Heart right ventricle (tissue), 16 donors: Measurements from ENCODE around the gene PSMG3. TPM values are rescaled to one million over a fixed set of nuclear protein-coding genes. Genes with fewer than 3 reads are reported as not detected.

Source experiments
- ATAC-seq, 8 donors: fragments of 200-7000 bp; cut with Tn5 transposase; one replicate each; pipeline ENCODE4 v1.9.1; 2020; ENCODE audit warnings: mild to moderate bottlenecking in 8 of 8, moderate library complexity in 8 of 8, moderate number of reproducible peaks in 1 of 8
- DNase-seq, 2 donors: peaks; one replicate each; pipeline ENCODE4 v3.0.0-alpha.2; 2020
- H3K27ac ChIP-seq, 10 donors: fragments of 200-600 bp; sonication (generic) in 2 of 10; one replicate each; pipeline versions ENCODE4 v1.5.0 to v1.8.0; 2020 to 2022; ENCODE audit warnings: mild to moderate bottlenecking in 3 of 10
- H3K27me3 ChIP-seq, 7 donors: fragments of 200-600 bp; one replicate each; pipeline ENCODE4 v1.8.0; 2021 to 2022; ENCODE audit warnings: mild to moderate bottlenecking in 2 of 7
- H3K36me3 ChIP-seq, 9 donors: fragments of 200-600 bp; sonication (generic) in 1 of 9; one replicate each; pipeline versions ENCODE4 v1.5.0 to v1.8.0; 2020 to 2022; ENCODE audit warnings: mild to moderate bottlenecking in 2 of 9
- H3K4me1 ChIP-seq, 9 donors: fragments of 200-600 bp; sonication (generic) in 1 of 9; one replicate each; pipeline versions ENCODE4 v1.5.0 to v1.8.0; 2020 to 2022; ENCODE audit warnings: mild to moderate bottlenecking in 4 of 9
- H3K4me3 ChIP-seq, 10 donors: fragments of 200-600 bp; sonication (generic) in 2 of 10; one replicate each; pipeline versions ENCODE4 v1.5.0 to v1.8.0; 2020 to 2022; ENCODE audit warnings: mild to moderate bottlenecking in 7 of 10, moderate library complexity in 2 of 10
- H3K9me3 ChIP-seq, 11 donors: fragments of 200-600 bp in 10 of 11; sonication (generic) in 2 of 11; one replicate each; pipeline versions ENCODE4 v1.5.0 to v1.8.0; 2013 to 2022; ENCODE audit warnings: mild to moderate bottlenecking in 2 of 11, control low read depth in 1 of 11, moderate library complexity in 1 of 11
- whole genome bisulfite sequencing, 2 donors: extraction: QIAGEN DNeasy Blood & Tissue Kit; methylation state at CpG; one replicate each; pipeline ENCODE4 v1.1.7; 2013; ENCODE audit warnings: inconsistent platforms in 1 of 2; 5-methylcytosine and 5-hydroxymethylcytosine counted together
- intact Hi-C, 10 donors: fragments of 100-400 bp; cut with DNase I; formaldehyde crosslinking; loops; one replicate each; pipeline versions ENCODE4 v1.11.1 to v1.14.2; 2022
- long read RNA-seq, 3 donors: library from polyadenylated mRNA; unstranded; transcript quantifications; one replicate each; pipeline ENCODE4 v2.0.0, GENCODE V29; 2020 to 2021
- polyA plus RNA-seq, 2 donors: library from polyadenylated mRNA; stranded (reverse); fragments of 200-250 nt; gene quantifications; one replicate each; pipeline ENCODE4 v1.2.3, GENCODE V29; 2013
- total RNA-seq, 10 donors: library from RNA; stranded (reverse); fragmentation: NEBNext Ultra II Directional in 3 of 10; extraction: Animal tissue kit (Norgen Biotek cat#: 25700) in 3 of 10; gene quantifications; one replicate each; pipeline versions ENCODE4 v1.2.1 to v1.2.4, GENCODE V29; 2021 to 2023
- TF ChIP-seq, protein P1 (sequence below), 9 donors: fragments of 200-600 bp; sonication (generic) in 2 of 9; IDR thresholded peaks; one replicate each; pipeline versions ENCODE4 v1.5.0 to v1.8.0; 2021 to 2022; ENCODE audit warnings: antibody characterized with exemption in 9 of 9, mild to moderate bottlenecking in 5 of 9, moderate library complexity in 1 of 9
- donor health status: Arrhythmogenic right ventricular cardiomyopathy.
- donor health status: ischemic (EF 13 %, LVEDD 7.1; RV severe dilation, severe dysfunction).
- donor health status: healthy with polysubstance abuse.
- donor health status: DM: no; HTN: yes; CAD: no.
- donor health status: DM: no; HTN: no; CAD: no.
- donor health status: ischemic (EF 25% LVEDD 6.9; RV normal size, moderate dysfunction).
- donor health status: ischemic (EF 25% LVEDD 5.7; RV mildly dilated, moderate dysfunction).
- donor health status: healthy.
- donor health status: DM: yes; HTN: yes; CAD: no.
- donor health status: Ischemic cardiomyopathy.
- donor health status: ischemic (EF 35%, LVEDD 5.7; RV mildly dilated, moderate dysfunction).
- donor health status: nonischemic (EF 11% LVEDD 7.7; RV severe dilation, severe dysfunction).
- donor health status: DM: yes; HTN: yes; CAD: no.
- donor health status: PGD.
- donor health status: ischemic (EF 29% LVEDD 5.4; RV normal size, mild dysfunction).
- donor health status: nonischemic (EF 23%, LVEDD 6.1; RV moderate dilation, normal function).

Gene PSMG3, protein sequence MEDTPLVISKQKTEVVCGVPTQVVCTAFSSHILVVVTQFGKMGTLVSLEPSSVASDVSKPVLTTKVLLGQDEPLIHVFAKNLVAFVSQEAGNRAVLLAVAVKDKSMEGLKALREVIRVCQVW
- 10 to 100 TPM in 8 of 10 donors, 1 to 10 TPM in 2; 7.3 to 14.1 (median 11.1) TPM for total RNA-seq
- 10 to 100 TPM; 44.6 to 45.7 TPM for polyA plus RNA-seq
- long read RNA-seq, donor 1, partial matches to known transcripts = 0 of 8 reads
- long read RNA-seq, donor 1, other reads (novel, unspliced or antisense) = 5 of 8 reads
- long read RNA-seq, donor 2, transcript PSMG3-202 (2 exons, 1,391 nt) = major isoform, 5 of 16 reads
- long read RNA-seq, donor 2, partial matches to known transcripts = 0 of 16 reads
- long read RNA-seq, donor 2, other reads (novel, unspliced or antisense) = 10 of 16 reads
- long read RNA-seq, donor 3, partial matches to known transcripts = 0 of 1 reads
- long read RNA-seq, donor 3, other reads (novel, unspliced or antisense) = 1 of 1 reads

- Histone ChIP-seq H3K27me3 (no peaks in the 10 kb centered on the region), H3K4me1 (peaks cover 5 to 41% (median 26%) of the 10 kb centered on the region in 9 donors), H3K4me3 (peak within 1 kb of the TSS; percentile 76 to 100 (median 89)), H3K36me3 (peaks cover 0 to 33% (median 0%) of the 10 kb centered on the region in 9 donors), H3K9me3 (no peaks in the 10 kb centered on the region), H3K27ac (peak within 1 kb of the TSS; percentile 81 to 97 (median 95))
- peak; percentile 91 to 92 for DNase-seq
- intact Hi-C loops = loop anchor here in 6 of 10 donors (5.0 to 10.0 kb wide), 7 partner anchors 38 to 785 kb away; partner anchors contain the start of genes EIF3B (in 2 of the 6), MAFK (in 2 of the 6) and INTS1 (in 1 of the 6)
- peak; percentile 95 to 99 (median 97) for ATAC-seq
- 0% methylated on average over 81 to 95 of the region's 95 CpGs for WGBS, 2 donors
- TF ChIP-seq, protein P1, sequence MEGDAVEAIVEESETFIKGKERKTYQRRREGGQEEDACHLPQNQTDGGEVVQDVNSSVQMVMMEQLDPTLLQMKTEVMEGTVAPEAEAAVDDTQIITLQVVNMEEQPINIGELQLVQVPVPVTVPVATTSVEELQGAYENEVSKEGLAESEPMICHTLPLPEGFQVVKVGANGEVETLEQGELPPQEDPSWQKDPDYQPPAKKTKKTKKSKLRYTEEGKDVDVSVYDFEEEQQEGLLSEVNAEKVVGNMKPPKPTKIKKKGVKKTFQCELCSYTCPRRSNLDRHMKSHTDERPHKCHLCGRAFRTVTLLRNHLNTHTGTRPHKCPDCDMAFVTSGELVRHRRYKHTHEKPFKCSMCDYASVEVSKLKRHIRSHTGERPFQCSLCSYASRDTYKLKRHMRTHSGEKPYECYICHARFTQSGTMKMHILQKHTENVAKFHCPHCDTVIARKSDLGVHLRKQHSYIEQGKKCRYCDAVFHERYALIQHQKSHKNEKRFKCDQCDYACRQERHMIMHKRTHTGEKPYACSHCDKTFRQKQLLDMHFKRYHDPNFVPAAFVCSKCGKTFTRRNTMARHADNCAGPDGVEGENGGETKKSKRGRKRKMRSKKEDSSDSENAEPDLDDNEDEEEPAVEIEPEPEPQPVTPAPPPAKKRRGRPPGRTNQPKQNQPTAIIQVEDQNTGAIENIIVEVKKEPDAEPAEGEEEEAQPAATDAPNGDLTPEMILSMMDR (IDR thresholded peaks at IDR 0.05) = peak in 7 of 9 donors; percentile 4 to 58 (median 39)
Measured at GRCh38 chr7:1569833-1570632, at the start of gene PSMG3. PSMG3 (minus strand) TSS chr7:1570032; CDS start chr7:1569339, 693 bp downstream.

DNA sequence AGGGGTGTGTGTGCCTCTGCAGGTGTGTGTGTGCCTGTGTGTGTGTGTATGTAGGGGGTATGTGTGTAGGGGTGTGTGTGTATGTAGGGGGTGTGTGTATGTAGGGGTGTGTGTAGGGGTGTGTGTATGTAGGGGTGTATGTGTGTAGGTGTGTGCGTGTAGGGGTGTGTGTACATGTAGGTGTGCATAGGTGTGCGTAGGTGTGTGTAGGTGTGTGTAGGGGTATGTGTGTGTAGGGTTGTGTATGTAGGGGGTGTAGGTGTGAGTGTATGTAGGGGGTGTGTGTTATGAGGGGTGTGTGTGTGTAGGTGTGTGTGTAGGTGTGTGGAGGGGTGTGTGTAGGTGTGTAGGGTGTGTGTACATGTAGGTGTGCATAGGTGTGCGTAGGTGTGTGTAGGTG lies 48.6 kb upstream of the PSMG3 start:
- H3K27me3 ChIP-seq = peaks cover 0 to 2% (median 0%) of the 10 kb centered on the region in 7 donors
- no peak overlapping the region for H3K4me3 ChIP-seq
- TF ChIP-seq, protein P1 (IDR thresholded peaks at IDR 0.05) = no peak
- ATAC-seq (peak in 1 of 8 donors; percentile 27), DNase-seq (no peak)
- H3K4me1 ChIP-seq = no peaks in the 10 kb centered on the region
- intact Hi-C loops = no loop called here
- WGBS, 2 donors = 84 to 100% methylated on average over 3 of the region's 3 CpGs
- H3K36me3 ChIP-seq = no peaks in the 10 kb centered on the region
- H3K9me3 ChIP-seq = no peaks in the 10 kb centered on the region
- H3K27ac ChIP-seq = no peak overlapping the region

GRCh38 chr7:1617957-1618356 lies 48.1 kb upstream of the PSMG3 start:
- TF ChIP-seq, protein P1 (IDR thresholded peaks at IDR 0.05) = no peak
- 79 to 87% methylated on average over 8 of the region's 8 CpGs for WGBS, 2 donors

DNA sequence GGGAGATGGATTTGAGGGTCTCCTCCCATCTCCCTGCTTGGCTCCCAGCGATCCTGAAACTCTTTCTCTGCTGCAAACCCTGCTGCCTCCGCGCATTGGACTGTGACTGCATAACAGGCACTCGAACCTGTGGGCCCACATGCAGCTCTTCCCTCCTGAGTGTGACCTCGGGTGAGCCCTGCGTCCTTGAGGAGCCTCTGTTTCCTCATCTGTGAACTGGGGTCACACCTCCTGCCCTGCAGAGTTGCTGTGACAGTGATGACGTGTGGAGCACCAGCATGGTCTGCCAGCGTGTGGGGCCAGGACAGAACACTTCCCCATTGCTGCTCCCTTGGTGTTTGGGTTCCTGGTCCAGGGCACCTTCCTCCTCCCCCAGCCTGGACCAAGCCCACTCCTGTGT lies 46.9 kb upstream of the PSMG3 start:
- TF ChIP-seq, protein P1 (IDR thresholded peaks at IDR 0.05) = no peak
- H3K4me1 ChIP-seq = no peaks in the 10 kb centered on the region
- WGBS, 2 donors = 84 to 85% methylated on average over 8 of the region's 8 CpGs
- DNase-seq (no peak), ATAC-seq (no peak)
- no peak overlapping the region for H3K4me3 ChIP-seq
- H3K36me3 ChIP-seq = no peaks in the 10 kb centered on the region
- H3K27me3 ChIP-seq = peaks cover 0 to 2% (median 0%) of the 10 kb centered on the region in 7 donors
- intact Hi-C loops = no loop called here
- H3K27ac ChIP-seq = no peak overlapping the region
- no peaks in the 10 kb centered on the region for H3K9me3 ChIP-seq

More at GRCh38 chr7:1617957-1618356, 48.1 kb upstream of the PSMG3 start:
- no peak for DNase-seq
- intact Hi-C loops = no loop called here
- Histone ChIP-seq H3K4me3 (no peak overlapping the region), H3K4me1 (no peaks in the 10 kb centered on the region), H3K27me3 (peaks cover 0 to 2% (median 0%) of the 10 kb centered on the region in 7 donors), H3K36me3 (no peaks in the 10 kb centered on the region), H3K9me3 (no peaks in the 10 kb centered on the region), H3K27ac (no peak overlapping the region)
- ATAC-seq = peak in 1 of 8 donors; percentile 15
